Heart right ventricle (tissue), 16 donors: ENCODE results near the gene PRDM15. TPM values are rescaled to one million over a fixed set of nuclear protein-coding genes. Genes with fewer than 3 reads are reported as not detected.
A peak's percentile ranks its signal among the peaks of the same experiment; 100 is the strongest.

Experiments
- ATAC-seq, 8 donors: fragments of 200-7000 bp; cut with Tn5 transposase; one replicate each; pipeline ENCODE4 v1.9.1; 2020; ENCODE audit warnings: mild to moderate bottlenecking in 8 of 8, moderate library complexity in 8 of 8, moderate number of reproducible peaks in 1 of 8
- DNase-seq, 2 donors: peaks; one replicate each; pipeline ENCODE4 v3.0.0-alpha.2; 2020
- H3K27ac ChIP-seq, 10 donors: fragments of 200-600 bp; sonication (generic) in 2 of 10; one replicate each; pipeline versions ENCODE4 v1.5.0 to v1.8.0; 2020 to 2022; ENCODE audit warnings: mild to moderate bottlenecking in 3 of 10
- H3K27me3 ChIP-seq, 7 donors: fragments of 200-600 bp; one replicate each; pipeline ENCODE4 v1.8.0; 2021 to 2022; ENCODE audit warnings: mild to moderate bottlenecking in 2 of 7
- H3K36me3 ChIP-seq, 9 donors: fragments of 200-600 bp; sonication (generic) in 1 of 9; one replicate each; pipeline versions ENCODE4 v1.5.0 to v1.8.0; 2020 to 2022; ENCODE audit warnings: mild to moderate bottlenecking in 2 of 9
- H3K4me1 ChIP-seq, 9 donors: fragments of 200-600 bp; sonication (generic) in 1 of 9; one replicate each; pipeline versions ENCODE4 v1.5.0 to v1.8.0; 2020 to 2022; ENCODE audit warnings: mild to moderate bottlenecking in 4 of 9
- H3K4me3 ChIP-seq, 10 donors: fragments of 200-600 bp; sonication (generic) in 2 of 10; one replicate each; pipeline versions ENCODE4 v1.5.0 to v1.8.0; 2020 to 2022; ENCODE audit warnings: mild to moderate bottlenecking in 7 of 10, moderate library complexity in 2 of 10
- H3K9me3 ChIP-seq, 11 donors: fragments of 200-600 bp in 10 of 11; sonication (generic) in 2 of 11; one replicate each; pipeline versions ENCODE4 v1.5.0 to v1.8.0; 2013 to 2022; ENCODE audit warnings: mild to moderate bottlenecking in 2 of 11, control low read depth in 1 of 11, moderate library complexity in 1 of 11
- CTCF ChIP-seq, 9 donors: fragments of 200-600 bp; sonication (generic) in 2 of 9; IDR thresholded peaks; one replicate each; pipeline versions ENCODE4 v1.5.0 to v1.8.0; 2021 to 2022; ENCODE audit warnings: antibody characterized with exemption in 9 of 9, mild to moderate bottlenecking in 5 of 9, moderate library complexity in 1 of 9
- WGBS, 2 donors: extraction: QIAGEN DNeasy Blood & Tissue Kit; methylation state at CpG; one replicate each; pipeline ENCODE4 v1.1.7; 2013; ENCODE audit warnings: inconsistent platforms in 1 of 2; 5-methylcytosine and 5-hydroxymethylcytosine counted together
- intact Hi-C, 10 donors: fragments of 100-400 bp; cut with DNase I; formaldehyde crosslinking; loops; one replicate each; pipeline versions ENCODE4 v1.11.1 to v1.14.2; 2022
- polyA plus RNA-seq, 2 donors: library from polyadenylated mRNA; stranded (reverse); fragments of 200-250 nt; gene quantifications; one replicate each; pipeline ENCODE4 v1.2.3, GENCODE V29; 2013
- total RNA-seq, 10 donors: library from RNA; stranded (reverse); fragmentation: NEBNext Ultra II Directional in 3 of 10; extraction: Animal tissue kit (Norgen Biotek cat#: 25700) in 3 of 10; gene quantifications; one replicate each; pipeline versions ENCODE4 v1.2.1 to v1.2.4, GENCODE V29; 2021 to 2023
- donor health status: Arrhythmogenic right ventricular cardiomyopathy.
- donor health status: ischemic (EF 13 %, LVEDD 7.1; RV severe dilation, severe dysfunction).
- donor health status: healthy with polysubstance abuse.
- donor health status: DM: no; HTN: yes; CAD: no.
- donor health status: DM: no; HTN: no; CAD: no.
- donor health status: ischemic (EF 25% LVEDD 6.9; RV normal size, moderate dysfunction).
- donor health status: ischemic (EF 25% LVEDD 5.7; RV mildly dilated, moderate dysfunction).
- donor health status: healthy.
- donor health status: DM: yes; HTN: yes; CAD: no.
- donor health status: Ischemic cardiomyopathy.
- donor health status: ischemic (EF 35%, LVEDD 5.7; RV mildly dilated, moderate dysfunction).
- donor health status: nonischemic (EF 11% LVEDD 7.7; RV severe dilation, severe dysfunction).
- donor health status: DM: yes; HTN: yes; CAD: no.
- donor health status: PGD.
- donor health status: ischemic (EF 29% LVEDD 5.4; RV normal size, mild dysfunction).
- donor health status: nonischemic (EF 23%, LVEDD 6.1; RV moderate dilation, normal function).

Gene PRDM15
- total and polyA plus RNA-seq, 12 donors: 1.0 to 5.8 (median 3.2) TPM

- Histone ChIP-seq H3K4me1 (peaks cover 0 to 5% (median 0%) of the 10 kb centered on the region in 9 donors), H3K27me3 (no peaks in the 10 kb centered on the region), H3K9me3 (no peaks in the 10 kb centered on the region), H3K4me3 (no peak overlapping the region), H3K36me3 (no peaks in the 10 kb centered on the region), H3K27ac (no peak overlapping the region)
- ATAC-seq (peak in 1 of 8 donors; percentile 39), DNase-seq (no peak)
- intact Hi-C loops: no loop called here
- no peak for TF ChIP-seq CTCF (IDR thresholded peaks at IDR 0.05)
- 76 to 77% methylated on average over 10 of the region's 10 CpGs for WGBS, 2 donors
Observed at GRCh38 chr21:41868062-41868710, 11.0 kb downstream of the PRDM15 start.

- DNase-seq (no peak), ATAC-seq (no peak)
- Histone ChIP-seq H3K27me3 (no peaks in the 10 kb centered on the region), H3K4me1 (peaks cover 0 to 14% (median 0%) of the 10 kb centered on the region in 9 donors), H3K9me3 (no peaks in the 10 kb centered on the region), H3K36me3 (no peaks in the 10 kb centered on the region), H3K27ac (no peak overlapping the region), H3K4me3 (no peak overlapping the region)
- intact Hi-C loops: no loop called here
- no peak for TF ChIP-seq CTCF (IDR thresholded peaks at IDR 0.05)
- 95 to 96% methylated on average over 8 of the region's 8 CpGs for WGBS, 2 donors
Observed at GRCh38 chr21:41867313-41867712, 11.8 kb downstream of the PRDM15 start.

- no peak for TF ChIP-seq CTCF (IDR thresholded peaks at IDR 0.05)
- WGBS, 2 donors: 80 to 87% methylated on average over 11 of the region's 11 CpGs
Observed at GRCh38 chr21:41866274-41866809, 12.8 kb downstream of the PRDM15 start.

GRCh38 chr21:41865002-41865777, 14.0 kb downstream of the PRDM15 start:
- no peak overlapping the region for H3K27ac ChIP-seq
- intact Hi-C loops: no loop called here
- DNase-seq (no peak), ATAC-seq (no peak)
- peaks cover 0 to under 1% (median 0%) of the 10 kb centered on the region in 9 donors for H3K36me3 ChIP-seq
- 81 to 86% methylated on average over 15 of the region's 15 CpGs for WGBS, 2 donors
- H3K27me3 ChIP-seq: no peaks in the 10 kb centered on the region
- no peak overlapping the region for H3K4me3 ChIP-seq
- no peaks in the 10 kb centered on the region for H3K9me3 ChIP-seq
- H3K4me1 ChIP-seq: peaks cover 0 to 16% (median 0%) of the 10 kb centered on the region in 9 donors
- TF ChIP-seq CTCF (IDR thresholded peaks at IDR 0.05): no peak

More at GRCh38 chr21:41866274-41866809, 12.8 kb downstream of the PRDM15 start:
- DNase-seq (no peak), ATAC-seq (no peak)
- H3K36me3 ChIP-seq: no peaks in the 10 kb centered on the region
- intact Hi-C loops: no loop called here
- H3K9me3 ChIP-seq: no peaks in the 10 kb centered on the region
- no peak overlapping the region for H3K27ac ChIP-seq
- no peaks in the 10 kb centered on the region for H3K27me3 ChIP-seq
- H3K4me3 ChIP-seq: no peak overlapping the region
- H3K4me1 ChIP-seq: peaks cover 0 to 16% (median 0%) of the 10 kb centered on the region in 9 donors
